Stomach (tissue), 4 donors: Measurements from ENCODE around the gene MAEA.

Experiments used
- EP300 ChIP-seq: sonication (generic); formaldehyde crosslinking; IDR thresholded peaks from one replicate; pipeline ENCODE4 v1.6.1; 2017; ENCODE audit warnings: antibody characterized with exemption
- POLR2A ChIP-seq, 4 donors: fragments of 450-650 bp; IDR thresholded peaks; one replicate each; pipeline ENCODE4 v1.6.1; 2016; ENCODE audit warnings: antibody characterized with exemption in 4 of 4, control low read depth in 2 of 4, mild to moderate bottlenecking in 1 of 4, moderate library complexity in 1 of 4
- POLR2AphosphoS5 ChIP-seq, 3 donors: sonication (generic); formaldehyde crosslinking; IDR thresholded peaks; one replicate each; pipeline ENCODE4 v1.6.1; 2016; ENCODE audit warnings: antibody characterized with exemption in 3 of 3
- TF ChIP-seq, protein P1 (sequence below), 7 experiments: fragments of 450-650 bp in 4 of 7; fragments of 200-600 bp in 3 of 7; sonication (generic) in 3 of 7; IDR thresholded peaks; one replicate each; pipeline ENCODE4 v1.5.1; 2016 to 2019; ENCODE audit warnings: antibody characterized with exemption in 7 of 7, control low read depth in 2 of 7, mild to moderate bottlenecking in 1 of 7

DNA sequence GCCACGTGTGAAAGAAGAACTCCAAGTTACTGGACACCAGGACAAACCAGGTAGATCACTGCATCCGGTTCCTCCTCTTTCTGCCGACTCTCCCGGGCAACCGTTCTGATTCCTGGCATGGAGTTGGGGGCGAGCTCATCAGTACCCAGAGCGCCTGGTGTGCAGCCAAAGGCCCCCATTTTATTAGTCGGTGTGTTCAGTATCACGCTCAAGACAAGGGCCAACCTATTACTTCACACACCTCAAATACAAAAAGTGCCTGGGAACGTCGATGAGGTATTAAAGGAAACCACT lies 38.0 kb upstream of the MAEA start:
- TF ChIP-seq, protein P1, sequence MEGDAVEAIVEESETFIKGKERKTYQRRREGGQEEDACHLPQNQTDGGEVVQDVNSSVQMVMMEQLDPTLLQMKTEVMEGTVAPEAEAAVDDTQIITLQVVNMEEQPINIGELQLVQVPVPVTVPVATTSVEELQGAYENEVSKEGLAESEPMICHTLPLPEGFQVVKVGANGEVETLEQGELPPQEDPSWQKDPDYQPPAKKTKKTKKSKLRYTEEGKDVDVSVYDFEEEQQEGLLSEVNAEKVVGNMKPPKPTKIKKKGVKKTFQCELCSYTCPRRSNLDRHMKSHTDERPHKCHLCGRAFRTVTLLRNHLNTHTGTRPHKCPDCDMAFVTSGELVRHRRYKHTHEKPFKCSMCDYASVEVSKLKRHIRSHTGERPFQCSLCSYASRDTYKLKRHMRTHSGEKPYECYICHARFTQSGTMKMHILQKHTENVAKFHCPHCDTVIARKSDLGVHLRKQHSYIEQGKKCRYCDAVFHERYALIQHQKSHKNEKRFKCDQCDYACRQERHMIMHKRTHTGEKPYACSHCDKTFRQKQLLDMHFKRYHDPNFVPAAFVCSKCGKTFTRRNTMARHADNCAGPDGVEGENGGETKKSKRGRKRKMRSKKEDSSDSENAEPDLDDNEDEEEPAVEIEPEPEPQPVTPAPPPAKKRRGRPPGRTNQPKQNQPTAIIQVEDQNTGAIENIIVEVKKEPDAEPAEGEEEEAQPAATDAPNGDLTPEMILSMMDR (IDR thresholded peaks at IDR 0.05) = no peak
- no peak for TF ChIP-seq EP300
- no peak for TF ChIP-seq POLR2AphosphoS5 (IDR thresholded peaks at IDR 0.05)
- TF ChIP-seq POLR2A (IDR thresholded peaks at IDR 0.05) = no peak
